Measurements from ENCODE around the gene FBXL16. TPM values are rescaled to one million over a fixed set of nuclear protein-coding genes. Genes with fewer than 3 reads are reported as not detected.

The FBXL16 gene
- total and polyA plus RNA-seq, 2 of the 13 experiments (the other 11 are each of a cell fraction or from before 2014, with no cell fraction given), result 0.22 to 2.0 TPM

DNA sequence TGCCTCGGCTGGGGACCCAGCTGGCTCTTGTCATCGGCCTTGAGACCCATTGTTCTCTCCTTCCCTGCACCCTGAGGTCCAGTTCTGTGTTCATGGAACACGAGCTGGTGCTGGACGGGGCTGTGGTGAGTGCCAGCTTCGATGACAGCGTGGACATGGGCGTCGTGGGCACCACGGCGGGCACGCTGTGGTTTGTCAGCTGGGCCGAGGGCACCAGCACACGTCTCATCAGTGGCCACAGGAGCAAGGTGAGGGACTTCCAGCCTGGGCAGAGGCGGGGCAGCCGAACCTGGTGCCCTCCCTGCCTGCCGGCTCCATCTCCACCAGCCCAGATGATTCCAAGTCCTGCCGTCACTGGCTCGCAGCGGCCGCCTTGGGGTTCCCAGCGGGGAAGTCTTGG is 43.0 kb downstream of the FBXL16 start:
- H2AFZ ChIP-seq (ENCODE audit: low read length), result no peak overlapping the region
- H3K36me3 ChIP-seq (replicated peaks in 1 of 2; ENCODE audit: control insufficient read depth in 1 of 2, insufficient read depth in 2 of 2, low read length in 2 of 2), result no peaks in the 10 kb centered on the region; a peak in 1 of 5 replicates
- FAIRE-seq (no peak), DNase-seq (ENCODE audit: low spot score) (no peak), ATAC-seq (no peak)
- TF ChIP-seq ZNF205 (CRISPR knock-in tag; IDR thresholded peaks at IDR 0.05) (no peak), HNRNPL (IDR thresholded peaks at IDR 0.05; ENCODE audit: low read depth, low read length) (no peak), YY1 (IDR thresholded peaks at IDR 0.05; ENCODE audit: insufficient read depth, insufficient replicate concordance, low read depth, low read length) (no peak), HHEX (CRISPR knock-in tag; IDR thresholded peaks at IDR 0.05) (no peak), ZNF225 (CRISPR knock-in tag; IDR thresholded peaks at IDR 0.05) (no peak), NFKBIZ (CRISPR knock-in tag; IDR thresholded peaks at IDR 0.05) (no peak), BHLHE40 (IDR thresholded peaks at IDR 0.05; ENCODE audit: low read length) (no peak), PCBP2 (optimal IDR thresholded peaks at IDR 0.05; ENCODE audit: low read depth, low read length, poor library complexity, severe bottlenecking) (no peak)
- TF ChIP-seq, protein P1, sequence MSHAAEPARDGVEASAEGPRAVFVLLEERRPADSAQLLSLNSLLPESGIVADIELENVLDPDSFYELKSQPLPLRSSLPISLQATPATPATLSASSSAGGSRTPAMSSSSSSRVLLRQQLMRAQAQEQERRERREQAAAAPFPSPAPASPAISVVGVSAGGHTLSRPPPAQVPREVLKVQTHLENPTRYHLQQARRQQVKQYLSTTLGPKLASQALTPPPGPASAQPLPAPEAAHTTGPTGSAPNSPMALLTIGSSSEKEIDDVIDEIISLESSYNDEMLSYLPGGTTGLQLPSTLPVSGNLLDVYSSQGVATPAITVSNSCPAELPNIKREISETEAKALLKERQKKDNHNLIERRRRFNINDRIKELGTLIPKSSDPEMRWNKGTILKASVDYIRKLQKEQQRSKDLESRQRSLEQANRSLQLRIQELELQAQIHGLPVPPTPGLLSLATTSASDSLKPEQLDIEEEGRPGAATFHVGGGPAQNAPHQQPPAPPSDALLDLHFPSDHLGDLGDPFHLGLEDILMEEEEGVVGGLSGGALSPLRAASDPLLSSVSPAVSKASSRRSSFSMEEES (CRISPR knock-in tag; IDR thresholded peaks at IDR 0.05), result no peak
- TF ChIP-seq, protein P2, sequence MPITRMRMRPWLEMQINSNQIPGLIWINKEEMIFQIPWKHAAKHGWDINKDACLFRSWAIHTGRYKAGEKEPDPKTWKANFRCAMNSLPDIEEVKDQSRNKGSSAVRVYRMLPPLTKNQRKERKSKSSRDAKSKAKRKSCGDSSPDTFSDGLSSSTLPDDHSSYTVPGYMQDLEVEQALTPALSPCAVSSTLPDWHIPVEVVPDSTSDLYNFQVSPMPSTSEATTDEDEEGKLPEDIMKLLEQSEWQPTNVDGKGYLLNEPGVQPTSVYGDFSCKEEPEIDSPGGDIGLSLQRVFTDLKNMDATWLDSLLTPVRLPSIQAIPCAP (CRISPR knock-in tag; IDR thresholded peaks at IDR 0.05; ENCODE audit: low read depth), result no peak
- TF ChIP-seq, protein P3, sequence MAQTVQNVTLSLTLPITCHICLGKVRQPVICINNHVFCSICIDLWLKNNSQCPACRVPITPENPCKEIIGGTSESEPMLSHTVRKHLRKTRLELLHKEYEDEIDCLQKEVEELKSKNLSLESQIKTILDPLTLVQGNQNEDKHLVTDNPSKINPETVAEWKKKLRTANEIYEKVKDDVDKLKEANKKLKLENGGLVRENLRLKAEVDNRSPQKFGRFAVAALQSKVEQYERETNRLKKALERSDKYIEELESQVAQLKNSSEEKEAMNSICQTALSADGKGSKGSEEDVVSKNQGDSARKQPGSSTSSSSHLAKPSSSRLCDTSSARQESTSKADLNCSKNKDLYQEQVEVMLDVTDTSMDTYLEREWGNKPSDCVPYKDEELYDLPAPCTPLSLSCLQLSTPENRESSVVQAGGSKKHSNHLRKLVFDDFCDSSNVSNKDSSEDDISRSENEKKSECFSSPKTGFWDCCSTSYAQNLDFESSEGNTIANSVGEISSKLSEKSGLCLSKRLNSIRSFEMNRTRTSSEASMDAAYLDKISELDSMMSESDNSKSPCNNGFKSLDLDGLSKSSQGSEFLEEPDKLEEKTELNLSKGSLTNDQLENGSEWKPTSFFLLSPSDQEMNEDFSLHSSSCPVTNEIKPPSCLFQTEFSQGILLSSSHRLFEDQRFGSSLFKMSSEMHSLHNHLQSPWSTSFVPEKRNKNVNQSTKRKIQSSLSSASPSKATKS (CRISPR knock-in tag; IDR thresholded peaks at IDR 0.05), result no peak
- TF ChIP-seq, protein P4, sequence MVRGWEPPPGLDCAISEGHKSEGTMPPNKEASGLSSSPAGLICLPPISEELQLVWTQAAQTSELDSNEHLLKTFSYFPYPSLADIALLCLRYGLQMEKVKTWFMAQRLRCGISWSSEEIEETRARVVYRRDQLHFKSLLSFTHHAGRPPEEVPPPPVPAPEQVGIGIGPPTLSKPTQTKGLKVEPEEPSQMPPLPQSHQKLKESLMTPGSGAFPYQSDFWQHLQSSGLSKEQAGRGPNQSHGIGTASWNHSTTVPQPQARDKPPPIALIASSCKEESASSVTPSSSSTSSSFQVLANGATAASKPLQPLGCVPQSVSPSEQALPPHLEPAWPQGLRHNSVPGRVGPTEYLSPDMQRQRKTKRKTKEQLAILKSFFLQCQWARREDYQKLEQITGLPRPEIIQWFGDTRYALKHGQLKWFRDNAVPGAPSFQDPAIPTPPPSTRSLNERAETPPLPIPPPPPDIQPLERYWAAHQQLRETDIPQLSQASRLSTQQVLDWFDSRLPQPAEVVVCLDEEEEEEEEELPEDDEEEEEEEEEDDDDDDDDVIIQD (CRISPR knock-in tag; IDR thresholded peaks at IDR 0.05; ENCODE audit: low read depth), result no peak
- TF ChIP-seq, protein P5, sequence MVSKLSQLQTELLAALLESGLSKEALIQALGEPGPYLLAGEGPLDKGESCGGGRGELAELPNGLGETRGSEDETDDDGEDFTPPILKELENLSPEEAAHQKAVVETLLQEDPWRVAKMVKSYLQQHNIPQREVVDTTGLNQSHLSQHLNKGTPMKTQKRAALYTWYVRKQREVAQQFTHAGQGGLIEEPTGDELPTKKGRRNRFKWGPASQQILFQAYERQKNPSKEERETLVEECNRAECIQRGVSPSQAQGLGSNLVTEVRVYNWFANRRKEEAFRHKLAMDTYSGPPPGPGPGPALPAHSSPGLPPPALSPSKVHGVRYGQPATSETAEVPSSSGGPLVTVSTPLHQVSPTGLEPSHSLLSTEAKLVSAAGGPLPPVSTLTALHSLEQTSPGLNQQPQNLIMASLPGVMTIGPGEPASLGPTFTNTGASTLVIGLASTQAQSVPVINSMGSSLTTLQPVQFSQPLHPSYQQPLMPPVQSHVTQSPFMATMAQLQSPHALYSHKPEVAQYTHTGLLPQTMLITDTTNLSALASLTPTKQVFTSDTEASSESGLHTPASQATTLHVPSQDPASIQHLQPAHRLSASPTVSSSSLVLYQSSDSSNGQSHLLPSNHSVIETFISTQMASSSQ (IDR thresholded peaks at IDR 0.05; ENCODE audit: low read depth), result no peak
- TF ChIP-seq, protein P5 (CRISPR knock-in tag; IDR thresholded peaks at IDR 0.05; ENCODE audit: borderline replicate concordance), result no peak
- in situ Hi-C loops (cut with HindIII; ENCODE audit: extremely low pct_ligation_motif_present, low pct_unique_long_range_greater_than_20kb) (no loop called here), intact Hi-C loops (cut with micrococcal nuclease; ENCODE audit: unreplicated experiment) (no loop called here)
- no peak overlapping the region for H3K4me3 ChIP-seq (replicated peaks in 1 of 3; ENCODE audit: insufficient read depth in 1 of 3, low read depth in 2 of 3, low read length in 3 of 3)
- H3K79me2 ChIP-seq (ENCODE audit: insufficient read depth, low read length), result no peaks in the 10 kb centered on the region
- BruUV-seq (replicated peaks), result no TSS peak
- peaks cover 5% of the 10 kb centered on the region for H3K4me1 ChIP-seq (ENCODE audit: insufficient read depth, low read length)
- no peak overlapping the region for H3K27ac ChIP-seq (ENCODE audit: extremely low read length, insufficient read depth, low read length)
- ChIA-PET POLR2A (no interaction called here), CTCF (ENCODE audit: low intra/inter-chr PET ratio, low total read pairs) (no interaction called here)
- no peaks in the 10 kb centered on the region for H3K9me3 ChIP-seq (ENCODE audit: low read length)
- H4K20me1 ChIP-seq (ENCODE audit: insufficient read depth, low read length), result no peaks in the 10 kb centered on the region
- H3K4me2 ChIP-seq (ENCODE audit: low read depth, low read length), result no peak overlapping the region
- no peaks in the 10 kb centered on the region for H3K27me3 ChIP-seq (ENCODE audit: control insufficient read depth in 1 of 2, insufficient read depth in 2 of 2, low read length in 2 of 2)
- 97% methylated on average over 17 of the region's 21 CpGs for WGBS (ENCODE audit: low lambda C conversion rate)
- H3K9ac ChIP-seq (ENCODE audit: insufficient read depth, low read depth, low read length), result no peak overlapping the region
